ENCODE results near the gene HBS1L. TPM values are rescaled to one million over a fixed set of nuclear protein-coding genes. Genes with fewer than 3 reads are reported as not detected.

HBS1L gene
- total and polyA plus RNA-seq, 2 of the 4 experiments (the other 2 are of a cell fraction), result 45.1 to 120 TPM

DNA sequence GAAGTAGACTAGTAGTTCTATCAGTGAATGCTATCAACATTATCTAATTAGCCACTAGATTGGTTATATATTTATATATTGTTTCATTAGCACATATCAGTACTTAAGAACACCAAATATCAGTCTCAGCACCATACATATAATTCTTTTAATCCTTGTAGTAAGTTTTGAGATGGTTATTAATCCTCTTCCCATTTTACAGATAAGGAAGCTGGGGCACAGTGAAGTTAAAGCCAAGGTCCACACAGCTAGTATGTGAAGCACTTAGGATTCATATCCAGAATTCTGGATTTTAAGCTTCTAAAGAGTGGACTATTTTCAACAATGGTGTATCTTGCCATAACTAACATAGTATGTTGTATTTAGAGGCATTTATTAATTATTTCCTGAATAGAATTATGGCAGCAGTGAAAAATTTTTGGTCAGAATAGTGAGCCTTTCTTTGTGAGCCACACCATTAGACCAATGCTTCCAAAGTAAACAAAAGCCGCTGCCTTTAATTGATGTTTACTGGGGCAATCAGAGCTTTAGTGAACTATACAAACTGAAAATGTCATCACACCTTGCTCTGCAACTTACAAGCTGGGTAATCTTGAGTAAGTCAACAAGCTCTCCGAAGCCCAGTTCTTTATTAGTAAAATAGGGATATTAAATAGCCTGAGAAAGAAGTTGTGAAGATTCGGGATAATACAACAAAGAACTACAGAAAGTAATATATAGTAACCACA is 41.9 kb upstream of the HBS1L start:
- CTCF ChIA-PET, result no interaction called here
- Histone ChIP-seq H3K36me3 (ENCODE audit: control insufficient read depth, insufficient read depth, low read length) (no peaks in the 10 kb centered on the region), H3K4ac (ENCODE audit: low read depth, low read length) (no peak overlapping the region), H3K14ac (replicated peaks; ENCODE audit: low read depth, low read length) (no peak overlapping the region), H3K9me3 (ENCODE audit: control insufficient read depth, insufficient read depth, low read length) (no peaks in the 10 kb centered on the region), H2BK120ac (ENCODE audit: low read depth, low read length) (no peak overlapping the region), H3K4me3 (ENCODE audit: insufficient read depth, low read depth, low read length) (no peak overlapping the region), H4K91ac (ENCODE audit: insufficient read depth, low read depth, low read length) (no peak overlapping the region), H4K20me1 (ENCODE audit: insufficient read depth, low read length) (no peaks in the 10 kb centered on the region), H3K18ac (ENCODE audit: low read depth, low read length) (no peak overlapping the region), H4K8ac (ENCODE audit: low read depth in 2 of 2, low read length in 2 of 2) (no peak overlapping the region), H2AK9ac (replicated peaks; ENCODE audit: low read depth, low read length, poor library complexity) (no peak overlapping the region), H2AFZ (replicated peaks; ENCODE audit: low read length, poor library complexity) (no peak overlapping the region), H3K9me1 (ENCODE audit: insufficient read depth, low read length) (no peaks in the 10 kb centered on the region), H4K5ac (ENCODE audit: low read depth, low read length) (no peak overlapping the region), H2BK5ac (ENCODE audit: low read depth, low read length, poor library complexity, severe bottlenecking) (no peak overlapping the region), H3K4me2 (ENCODE audit: low read depth, low read length) (no peak overlapping the region), H3K27me3 (ENCODE audit: control insufficient read depth, insufficient read depth, low read length) (peaks cover 25% of the 10 kb centered on the region), H2BK15ac (ENCODE audit: low read depth, low read length) (no peak overlapping the region), H3K79me1 (ENCODE audit: low read depth in 1 of 2, low read length in 2 of 2) (no peaks in the 10 kb centered on the region), H3K4me1 (ENCODE audit: control insufficient read depth, insufficient read depth, low read length) (no peaks in the 10 kb centered on the region), H3K9ac (ENCODE audit: low read depth, low read length) (no peak overlapping the region), H3K56ac (ENCODE audit: extremely low read depth, insufficient read depth, low read length) (no peak overlapping the region), H2AK5ac (ENCODE audit: low read depth, low read length) (no peak overlapping the region), H3K23ac (ENCODE audit: low read depth, low read length) (no peak overlapping the region), H2BK20ac (ENCODE audit: low read depth, low read length) (no peak overlapping the region), H3K27ac (ENCODE audit: insufficient read depth, low read length) (no peak overlapping the region)
- BruUV-seq (replicated peaks), result no TSS peak
- dilution Hi-C loops (cut with HindIII; ENCODE audit: low sequenced_read_pairs, unreplicated experiment) (no loop called here), intact Hi-C loops (cut with micrococcal nuclease) (no loop called here), in situ Hi-C loops (cut with MboI; ENCODE audit: low sequenced_read_pairs) (no loop called here)
- no peak for TF ChIP-seq BHLHE40 (IDR thresholded peaks at IDR 0.05; ENCODE audit: low read depth, low read length)
- TF ChIP-seq CEBPB (IDR thresholded peaks at IDR 0.05; ENCODE audit: low read depth, low read length), result no peak
- TF ChIP-seq, protein P1, sequence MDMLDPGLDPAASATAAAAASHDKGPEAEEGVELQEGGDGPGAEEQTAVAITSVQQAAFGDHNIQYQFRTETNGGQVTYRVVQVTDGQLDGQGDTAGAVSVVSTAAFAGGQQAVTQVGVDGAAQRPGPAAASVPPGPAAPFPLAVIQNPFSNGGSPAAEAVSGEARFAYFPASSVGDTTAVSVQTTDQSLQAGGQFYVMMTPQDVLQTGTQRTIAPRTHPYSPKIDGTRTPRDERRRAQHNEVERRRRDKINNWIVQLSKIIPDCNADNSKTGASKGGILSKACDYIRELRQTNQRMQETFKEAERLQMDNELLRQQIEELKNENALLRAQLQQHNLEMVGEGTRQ (IDR thresholded peaks at IDR 0.05; ENCODE audit: low read depth, low read length), result no peak
- TF ChIP-seq RFX5 (IDR thresholded peaks at IDR 0.05; ENCODE audit: low read depth, low read length), result no peak
- TF ChIP-seq CHD1 (IDR thresholded peaks at IDR 0.05; ENCODE audit: low read depth, low read length), result no peak
- no peak for TF ChIP-seq MAZ (IDR thresholded peaks at IDR 0.05; ENCODE audit: borderline replicate concordance, low read depth, low read length)
- DNase-seq, result no peak
- no CpG with 5 or more reads among the region's 3 CpGs for WGBS, 2 experiments (ENCODE audit: extremely low coverage in 2 of 2, insufficient read length in 1 of 2)
- POLR2A ChIA-PET (ENCODE audit: unreplicated experiment), result no interaction called here
- ATAC-seq (ENCODE audit: low read depth), result no peak

Measured in IMR-90 (cell line).